Progenitor cell of endocrine pancreas (in vitro differentiated cells): ENCODE results near the gene UGT1A9. TPM values are rescaled to one million over a fixed set of nuclear protein-coding genes. Genes with fewer than 3 reads are reported as not detected.

Experiments
- DNase-seq: peaks from one replicate; pipeline ENCODE4 v3.0.0; 2021; ENCODE audit warnings: low spot score; ENCODE audit not compliant: unreplicated experiment
- H3K27ac Mint-ChIP-seq: 2 replicates; pipeline ENCODE4 v1.8.0; 2021; ENCODE audit warnings: mild to moderate bottlenecking, moderate library complexity, mixed read lengths
- H3K27me3 Mint-ChIP-seq: 2 replicates; pipeline ENCODE4 v1.8.0; 2021; ENCODE audit warnings: mixed read lengths
- H3K36me3 Mint-ChIP-seq: 2 replicates; pipeline ENCODE4 v1.8.0; 2022; ENCODE audit warnings: mixed read lengths; ENCODE audit not compliant: insufficient read depth
- H3K4me1 Mint-ChIP-seq: 2 replicates; pipeline ENCODE4 v1.8.0; 2021; ENCODE audit warnings: low read depth, mixed read lengths
- H3K4me3 Mint-ChIP-seq: 2 replicates; pipeline ENCODE4 v1.8.0; 2021; ENCODE audit warnings: low read depth, mild to moderate bottlenecking, moderate library complexity, mixed read lengths
- H3K9me3 Mint-ChIP-seq: 2 replicates; pipeline ENCODE4 v1.8.0; 2021; ENCODE audit warnings: low read depth, mixed read lengths
- total RNA-seq: library from RNA; stranded (reverse); gene quantifications from 2 replicates; pipeline ENCODE4 v1.2.1, GENCODE V29; 2021
- TF ChIP-seq, protein P1 (sequence below): fragments of 200-600 bp; sonication (generic); IDR thresholded peaks from one replicate; pipeline ENCODE4 v1.5.0; 2021; ENCODE audit warnings: antibody characterized with exemption, mild to moderate bottlenecking; ENCODE audit not compliant: unreplicated experiment

Gene UGT1A9
- total RNA-seq, 1 donor from 2014 or later: not detected

DNA sequence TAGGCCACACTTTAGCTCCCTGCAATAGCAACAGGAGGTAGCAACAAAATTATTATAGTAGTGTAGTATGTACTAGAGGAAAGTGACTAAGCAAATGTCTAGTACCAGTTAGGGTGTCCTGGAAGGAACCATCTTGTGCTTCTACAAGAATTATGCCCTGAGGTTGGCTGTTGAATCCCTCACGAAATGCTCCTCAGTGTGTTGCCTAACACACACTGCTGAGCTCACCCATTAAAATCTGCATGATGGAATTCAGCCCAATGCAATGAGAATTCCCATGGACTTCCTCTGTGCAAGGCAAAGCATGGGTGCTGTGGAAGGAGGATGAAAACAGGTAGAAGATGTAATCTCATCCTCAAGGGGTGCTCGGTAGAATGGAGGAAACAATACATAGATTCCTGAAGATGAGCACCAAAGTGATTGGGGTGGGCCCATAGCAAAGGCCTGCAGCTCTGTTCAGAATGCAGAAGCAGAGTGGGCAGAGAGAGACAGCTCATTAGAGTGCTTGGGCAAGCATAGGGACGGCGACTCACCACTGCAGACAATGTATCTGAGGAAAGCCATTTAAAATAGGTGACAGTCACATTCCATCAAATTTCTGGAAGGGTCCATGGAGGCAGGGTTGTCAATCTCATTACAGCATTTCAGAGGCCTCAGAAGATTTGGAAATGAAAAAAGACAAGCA, 8.8 kb downstream of the UGT1A9 start:
- H3K4me1 Mint-ChIP-seq: no peaks in the 10 kb centered on the region

DNA sequence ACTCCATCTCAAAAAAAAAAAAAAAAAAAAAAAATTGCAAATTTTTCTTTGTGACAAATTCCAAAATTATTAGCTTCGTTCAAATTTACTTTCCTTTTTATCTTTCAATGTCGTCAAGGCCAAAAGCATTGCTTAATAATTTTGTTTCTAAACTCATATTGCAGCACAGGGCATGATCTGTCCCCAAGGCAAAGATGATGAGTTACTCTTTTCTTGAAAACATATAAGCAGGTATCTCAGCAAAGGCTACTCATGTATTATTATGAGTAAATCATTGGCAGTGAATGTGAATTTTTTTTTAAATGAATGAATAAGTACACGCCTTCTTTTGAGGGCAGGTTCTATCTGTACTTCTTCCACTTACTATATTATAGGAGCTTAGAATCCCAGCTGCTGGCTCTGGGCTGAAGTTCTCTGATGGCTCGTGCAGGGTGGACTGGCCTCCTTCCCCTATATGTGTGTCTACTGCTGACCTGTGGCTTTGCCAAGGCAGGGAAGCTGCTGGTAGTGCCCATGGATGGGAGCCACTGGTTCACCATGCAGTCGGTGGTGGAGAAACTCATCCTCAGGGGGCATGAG, 9.9 kb downstream of the UGT1A9 start, which contains the start of gene UGT1A7:
Gene UGT1A7, plus strand, starts transcription at position 381 of the 579 bp plus-strand sequence. Its CDS starts 37 bp downstream, at position 418.
- TF ChIP-seq, protein P1, sequence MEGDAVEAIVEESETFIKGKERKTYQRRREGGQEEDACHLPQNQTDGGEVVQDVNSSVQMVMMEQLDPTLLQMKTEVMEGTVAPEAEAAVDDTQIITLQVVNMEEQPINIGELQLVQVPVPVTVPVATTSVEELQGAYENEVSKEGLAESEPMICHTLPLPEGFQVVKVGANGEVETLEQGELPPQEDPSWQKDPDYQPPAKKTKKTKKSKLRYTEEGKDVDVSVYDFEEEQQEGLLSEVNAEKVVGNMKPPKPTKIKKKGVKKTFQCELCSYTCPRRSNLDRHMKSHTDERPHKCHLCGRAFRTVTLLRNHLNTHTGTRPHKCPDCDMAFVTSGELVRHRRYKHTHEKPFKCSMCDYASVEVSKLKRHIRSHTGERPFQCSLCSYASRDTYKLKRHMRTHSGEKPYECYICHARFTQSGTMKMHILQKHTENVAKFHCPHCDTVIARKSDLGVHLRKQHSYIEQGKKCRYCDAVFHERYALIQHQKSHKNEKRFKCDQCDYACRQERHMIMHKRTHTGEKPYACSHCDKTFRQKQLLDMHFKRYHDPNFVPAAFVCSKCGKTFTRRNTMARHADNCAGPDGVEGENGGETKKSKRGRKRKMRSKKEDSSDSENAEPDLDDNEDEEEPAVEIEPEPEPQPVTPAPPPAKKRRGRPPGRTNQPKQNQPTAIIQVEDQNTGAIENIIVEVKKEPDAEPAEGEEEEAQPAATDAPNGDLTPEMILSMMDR: no peak
- peak within 1 kb of the TSS; percentile 19 for H3K27ac Mint-ChIP-seq
- no peaks in the 10 kb centered on the region for H3K9me3 Mint-ChIP-seq
- no peaks in the 10 kb centered on the region for H3K36me3 Mint-ChIP-seq
- H3K4me1 Mint-ChIP-seq: no peaks in the 10 kb centered on the region
- peaks cover 20% of the 10 kb centered on the region for H3K27me3 Mint-ChIP-seq
- no peak within 1 kb of the TSS for H3K4me3 Mint-ChIP-seq
- DNase-seq: no peak

More for the DNA sequence above, 8.8 kb downstream of the UGT1A9 start:
- Mint-ChIP-seq H3K36me3 (no peaks in the 10 kb centered on the region), H3K27me3 (peaks cover 24% of the 10 kb centered on the region), H3K27ac (no peak overlapping the region), H3K4me3 (no peak overlapping the region), H3K9me3 (no peaks in the 10 kb centered on the region)
- TF ChIP-seq, protein P1: no peak
- DNase-seq: no peak

DNA sequence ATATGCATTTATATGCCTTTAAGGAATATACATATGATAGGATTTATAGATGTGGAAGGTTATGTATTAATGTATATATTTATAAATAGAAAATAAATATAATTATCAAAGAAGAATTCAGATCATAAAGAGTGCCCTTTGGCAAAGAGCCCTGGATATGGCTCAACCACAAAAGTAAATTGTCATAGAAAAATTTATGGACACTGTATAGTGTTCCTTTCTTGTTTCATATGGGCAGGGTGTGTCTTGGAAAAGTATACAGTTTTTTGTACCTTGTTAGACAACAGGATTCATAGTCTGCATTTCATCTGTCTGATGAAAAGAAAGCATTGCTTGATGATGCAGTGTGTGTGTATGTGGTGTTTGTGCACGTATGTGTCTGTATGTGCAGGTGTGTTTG, 12.9 kb downstream of the UGT1A9 start:
- no peak overlapping the region for H3K4me3 Mint-ChIP-seq
- H3K4me1 Mint-ChIP-seq: peaks cover 5% of the 10 kb centered on the region
- no peak for DNase-seq
- no peak overlapping the region for H3K27ac Mint-ChIP-seq
- H3K36me3 Mint-ChIP-seq: no peaks in the 10 kb centered on the region
- H3K27me3 Mint-ChIP-seq: peaks cover 4% of the 10 kb centered on the region
- H3K9me3 Mint-ChIP-seq: peaks cover 3% of the 10 kb centered on the region
- TF ChIP-seq, protein P1: no peak

DNA sequence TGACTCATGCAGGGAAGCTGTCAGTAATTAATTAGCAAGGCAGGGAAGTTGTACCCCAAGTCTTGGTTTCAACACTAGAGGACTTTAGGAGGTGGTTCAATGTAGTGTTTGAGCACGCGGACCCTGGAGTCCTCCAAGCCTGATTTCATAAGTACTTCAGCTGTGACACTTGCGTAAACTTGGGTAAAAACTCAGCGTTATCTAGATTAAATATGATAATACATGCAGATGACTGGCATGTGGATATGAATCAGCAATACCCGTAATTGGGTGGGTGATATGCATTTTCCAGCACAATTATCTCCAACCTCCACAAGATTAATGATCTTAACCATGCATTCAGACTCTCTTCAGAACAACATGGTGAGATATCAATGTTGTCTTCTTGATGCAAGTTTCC, 15.2 kb downstream of the UGT1A9 start:
- Mint-ChIP-seq H3K36me3 (no peaks in the 10 kb centered on the region), H3K4me3 (no peak overlapping the region), H3K9me3 (peaks cover 3% of the 10 kb centered on the region), H3K27me3 (no peaks in the 10 kb centered on the region), H3K27ac (no peak overlapping the region), H3K4me1 (peaks cover 11% of the 10 kb centered on the region)
- no peak for DNase-seq
- TF ChIP-seq, protein P1: no peak

DNA sequence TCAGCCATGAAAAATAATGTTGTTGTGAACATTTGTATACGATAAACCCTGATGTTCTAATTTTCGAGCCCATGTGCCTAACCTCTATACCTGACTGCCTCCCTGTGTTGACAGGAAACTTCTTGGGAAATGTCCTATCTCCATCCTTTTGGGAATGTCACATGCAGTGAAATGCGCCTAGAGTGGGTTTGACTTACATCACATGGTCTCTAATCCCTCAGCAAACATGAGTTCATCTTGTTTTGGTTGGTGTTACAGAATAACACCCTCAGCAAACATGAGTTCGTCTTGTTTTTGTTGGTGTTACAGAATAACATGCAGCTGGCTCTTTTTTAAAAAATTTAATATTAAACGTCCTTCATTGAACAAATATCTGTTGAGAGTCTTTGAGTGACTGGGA, 16.6 kb downstream of the UGT1A9 start:
- Mint-ChIP-seq H3K9me3 (peaks cover 3% of the 10 kb centered on the region), H3K4me3 (no peak overlapping the region), H3K27me3 (no peaks in the 10 kb centered on the region), H3K27ac (no peak overlapping the region), H3K36me3 (no peaks in the 10 kb centered on the region), H3K4me1 (peaks cover 11% of the 10 kb centered on the region)
- TF ChIP-seq, protein P1: no peak
- no peak for DNase-seq
